Stimulated activated CD8-positive, alpha-beta memory T cell treated with anti-CD3 and anti-CD28 coated beads, Interleukin-7, amount 100 ng/mL, for 24 hours (primary cell): ENCODE measurements around the gene ARHGEF25.
"Not testable (repeated sequence)": the region's sequence is repeated elsewhere in the genome, so short reads cannot be mapped to it uniquely, and the experiment has no call there.

ENCODE experiments used
- DNase-seq: peaks from one replicate; pipeline ENCODE4 v3.0.0-alpha.2; 2020; ENCODE audit warnings: low read depth

ARHGEF25 gene

DNA sequence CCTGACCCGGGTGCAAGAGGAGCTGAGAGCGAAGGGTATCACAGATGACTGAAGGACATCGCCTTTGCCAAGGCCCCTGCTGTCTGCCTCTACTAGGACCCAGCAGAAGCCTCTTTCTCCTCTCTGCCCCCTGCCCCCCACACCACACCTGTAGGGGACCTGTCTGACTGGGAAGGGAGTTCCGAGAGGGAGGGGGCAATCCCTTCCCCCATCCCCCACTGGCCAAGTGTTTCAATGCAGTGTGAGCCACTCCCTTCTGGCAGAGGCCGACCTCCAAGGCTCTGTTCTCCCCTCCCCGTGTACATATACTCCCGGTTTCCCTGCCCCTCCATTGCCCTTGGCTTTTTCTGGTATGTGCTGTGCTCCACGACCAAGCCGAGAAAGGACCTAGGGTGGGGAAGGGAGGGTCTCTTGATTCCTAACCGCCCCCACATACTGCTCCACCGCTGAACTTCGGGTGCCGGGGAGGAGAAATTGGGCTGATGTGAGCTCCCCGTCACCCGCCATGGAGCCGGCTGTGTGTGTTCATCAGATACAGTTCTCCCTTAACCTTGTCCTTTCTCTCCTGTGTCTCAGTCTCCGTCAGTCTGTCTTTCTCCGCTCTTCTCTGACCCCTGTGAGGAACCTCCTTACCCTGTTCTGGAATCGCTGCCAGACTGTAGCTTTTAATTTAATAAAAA lies 2.0 kb upstream of the ARHGEF25 start:
- no peak for DNase-seq

DNA sequence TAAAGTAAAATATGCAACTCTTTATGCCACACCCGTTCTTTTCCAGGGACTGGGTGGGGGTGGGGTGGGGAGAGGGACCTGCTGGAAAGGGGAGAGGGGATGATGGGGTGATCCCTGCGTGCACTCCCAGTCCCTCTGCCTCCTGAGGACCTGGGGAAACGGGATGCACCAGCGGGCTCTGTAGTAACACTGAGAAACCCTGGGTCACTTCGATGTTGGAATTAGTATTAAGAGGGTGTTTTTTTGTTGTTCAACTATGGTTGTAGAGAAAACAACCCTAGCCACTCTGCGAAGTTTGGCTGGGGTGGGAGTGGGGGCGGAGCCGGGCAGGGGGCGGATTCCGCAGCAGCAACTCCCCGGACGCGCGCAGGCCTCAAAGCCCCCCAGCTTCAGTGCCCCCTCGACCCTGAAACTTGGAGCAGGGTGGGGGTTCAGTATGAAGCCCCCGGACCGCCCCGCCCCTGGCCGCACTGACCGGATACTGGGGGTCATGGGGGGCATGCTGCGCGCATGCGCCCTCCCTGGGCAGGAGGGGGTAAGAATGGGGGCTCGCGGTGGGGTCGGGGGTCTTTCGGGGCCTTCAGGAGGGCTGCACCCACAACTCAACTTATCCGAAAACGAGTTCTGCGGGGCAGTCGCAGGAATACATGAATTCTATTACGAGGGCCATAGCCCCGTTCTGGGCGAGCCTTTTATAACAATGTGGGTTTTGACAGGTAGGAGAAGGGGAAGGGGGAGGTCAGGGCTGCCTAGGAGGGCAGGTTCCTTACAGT lies 1.3 kb upstream of the ARHGEF25 start:
- DNase-seq: no peak

DNA sequence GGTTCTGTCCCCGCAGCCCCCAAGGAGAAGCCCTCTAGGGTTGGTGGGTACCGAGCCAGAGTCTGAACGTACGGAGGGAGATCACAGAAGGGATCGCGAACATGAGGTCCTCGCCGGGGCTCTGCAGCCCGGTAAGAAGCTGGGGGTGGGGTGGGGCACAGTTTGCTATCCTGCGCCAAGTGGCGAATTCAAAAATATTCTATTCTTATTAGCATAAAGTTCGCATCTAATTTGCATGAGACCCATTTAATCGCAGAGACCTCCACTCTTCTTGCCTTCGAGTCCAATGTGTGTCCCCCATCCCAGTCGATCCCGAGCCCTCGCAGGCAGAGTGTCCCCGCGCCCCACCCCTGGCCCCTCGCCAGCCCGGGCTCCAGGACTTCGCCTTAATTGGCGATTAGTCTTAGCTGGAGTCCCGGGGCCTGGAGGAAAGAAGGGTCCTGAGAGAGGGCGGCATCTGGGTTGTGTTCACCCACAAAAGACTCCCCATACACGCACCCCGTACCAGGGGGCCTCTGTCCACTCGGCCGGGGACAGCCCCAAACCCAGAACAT lies 604 bp upstream of the ARHGEF25 start:
- DNase-seq: no peak

DNA sequence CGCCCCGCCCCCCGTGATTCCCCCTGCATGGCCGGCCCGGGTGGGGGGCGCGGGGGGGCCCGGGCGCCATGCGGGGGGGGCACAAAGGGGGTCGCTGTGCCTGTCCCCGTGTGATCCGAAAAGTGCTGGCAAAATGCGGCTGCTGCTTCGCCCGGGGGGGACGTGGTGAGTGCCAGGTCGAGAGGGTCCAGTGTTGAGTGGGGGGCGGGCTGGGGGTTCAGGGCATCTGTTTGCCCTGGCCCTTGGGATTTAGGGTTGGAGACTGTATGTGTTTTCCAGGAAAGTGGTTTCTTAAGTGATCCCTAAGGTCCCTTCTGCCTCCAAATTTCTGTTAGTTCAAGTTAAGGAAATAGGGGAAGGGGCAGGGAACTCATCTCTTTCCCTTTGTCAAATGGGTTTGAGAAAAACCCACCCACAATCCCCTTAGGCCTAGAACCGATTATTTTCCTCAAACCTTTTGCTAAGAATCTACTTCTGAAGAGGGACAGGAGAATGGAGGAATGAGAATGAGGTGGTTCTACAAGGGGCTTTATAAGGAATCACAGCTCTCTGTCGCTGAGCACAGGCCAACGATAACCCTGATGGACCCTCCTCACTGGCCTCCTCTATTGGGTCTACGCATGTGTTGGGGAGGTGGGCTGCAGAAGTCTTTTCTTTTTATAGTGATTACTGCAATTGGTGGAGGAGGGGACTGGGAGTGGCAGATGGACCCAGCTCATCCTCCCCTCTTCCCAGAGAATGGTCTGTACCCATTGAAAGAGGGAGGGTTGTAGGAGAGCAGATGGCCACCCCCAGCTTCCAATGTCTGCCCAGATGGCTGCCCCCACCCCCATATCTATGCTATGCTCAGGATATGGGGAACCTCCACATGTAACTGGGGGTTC lies 834 bp downstream of the ARHGEF25 start:
- no peak for DNase-seq

DNA sequence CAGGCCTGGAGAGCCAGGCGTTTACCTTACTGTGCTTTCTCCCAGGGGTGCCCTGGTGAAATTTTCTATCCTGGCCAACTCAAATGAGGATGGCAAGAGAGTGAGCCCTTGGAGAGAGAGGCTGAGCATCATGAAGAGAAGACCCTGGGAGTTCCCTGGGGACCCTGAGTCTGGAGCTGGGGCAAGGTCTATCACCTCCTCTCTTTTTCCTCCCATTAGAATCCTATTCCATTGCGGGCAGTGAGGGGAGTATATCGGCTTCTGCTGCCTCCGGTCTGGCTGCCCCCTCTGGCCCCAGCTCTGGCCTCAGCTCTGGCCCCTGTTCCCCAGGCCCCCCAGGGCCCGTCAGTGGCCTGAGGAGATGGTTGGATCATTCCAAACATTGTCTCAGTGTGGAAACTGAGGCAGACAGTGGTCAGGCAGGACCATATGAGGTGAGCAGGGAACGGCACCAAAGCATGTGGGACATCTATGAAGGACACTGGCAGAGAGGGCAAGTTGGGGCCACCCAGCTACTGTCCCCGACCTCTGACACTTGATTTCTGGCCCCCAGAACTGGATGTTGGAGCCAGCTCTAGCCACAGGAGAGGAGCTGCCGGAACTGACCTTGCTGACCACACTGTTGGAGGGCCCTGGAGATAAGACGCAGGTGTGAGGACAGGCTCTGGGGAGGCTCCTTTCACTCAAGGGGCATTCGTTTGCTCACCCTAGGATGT lies 1.6 kb downstream of the ARHGEF25 start:
- no peak for DNase-seq

DNA sequence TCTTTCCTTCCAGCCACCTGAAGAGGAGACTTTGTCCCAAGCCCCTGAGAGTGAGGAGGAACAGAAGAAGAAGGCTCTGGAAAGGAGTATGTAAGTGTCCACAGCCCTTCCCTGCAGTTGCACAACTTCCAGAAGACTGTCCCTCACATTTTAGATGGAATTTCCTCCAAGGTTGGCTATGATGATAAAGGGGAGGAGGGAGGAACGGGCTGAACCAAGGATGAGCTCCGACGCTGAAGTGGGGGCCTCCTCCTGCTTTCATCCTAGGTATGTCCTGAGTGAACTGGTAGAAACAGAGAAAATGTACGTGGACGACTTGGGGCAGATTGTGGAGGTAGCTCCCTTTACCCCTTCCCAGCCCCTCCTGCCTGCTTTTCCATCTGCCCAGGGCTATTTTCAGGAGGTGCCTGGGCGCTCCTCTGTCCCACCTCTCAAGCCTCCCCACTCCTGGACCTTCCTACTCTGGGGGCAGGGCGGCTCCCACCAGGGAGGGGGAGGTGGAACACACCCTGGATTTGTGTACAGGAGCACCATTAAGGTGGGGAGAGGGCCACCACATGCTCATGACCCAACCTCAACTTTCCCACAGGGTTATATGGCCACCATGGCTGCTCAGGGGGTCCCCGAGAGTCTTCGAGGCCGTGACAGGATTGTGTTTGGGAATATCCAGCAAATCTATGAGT lies 2.3 kb downstream of the ARHGEF25 start:
- DNase-seq: no peak

DNA sequence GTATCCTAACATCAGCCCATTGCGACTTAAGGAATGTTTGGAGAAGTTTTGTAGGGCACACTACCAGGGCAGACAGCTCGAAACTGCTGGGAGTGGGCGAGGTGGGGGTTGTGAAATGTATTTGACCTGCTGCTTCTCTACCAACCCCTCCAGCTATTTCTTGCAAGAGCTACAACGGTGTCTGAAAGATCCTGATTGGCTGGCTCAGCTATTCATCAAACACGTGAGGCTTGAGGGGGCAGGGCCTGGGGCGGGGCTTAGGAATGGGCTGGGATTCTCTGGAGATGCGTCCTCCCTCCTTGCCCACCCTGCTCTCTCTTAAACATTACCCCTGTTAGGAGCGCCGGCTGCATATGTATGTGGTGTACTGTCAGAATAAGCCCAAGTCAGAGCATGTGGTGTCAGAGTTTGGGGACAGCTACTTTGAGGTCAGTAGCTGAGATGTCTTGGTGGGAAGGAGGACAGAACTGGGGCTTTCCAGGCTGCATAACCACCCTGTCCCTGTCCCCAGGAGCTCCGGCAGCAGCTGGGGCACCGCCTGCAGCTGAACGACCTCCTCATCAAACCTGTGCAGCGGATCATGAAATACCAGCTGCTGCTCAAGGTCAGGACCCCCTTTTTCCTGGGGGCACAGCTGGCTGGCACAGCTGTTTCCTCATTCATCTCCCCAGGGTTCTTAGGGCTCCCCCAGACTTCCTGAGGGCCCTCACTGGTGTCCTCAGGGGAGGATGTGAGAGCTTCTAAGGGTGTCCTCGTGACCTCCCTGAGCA lies 3.1 kb downstream of the ARHGEF25 start:
- no peak for DNase-seq

DNA sequence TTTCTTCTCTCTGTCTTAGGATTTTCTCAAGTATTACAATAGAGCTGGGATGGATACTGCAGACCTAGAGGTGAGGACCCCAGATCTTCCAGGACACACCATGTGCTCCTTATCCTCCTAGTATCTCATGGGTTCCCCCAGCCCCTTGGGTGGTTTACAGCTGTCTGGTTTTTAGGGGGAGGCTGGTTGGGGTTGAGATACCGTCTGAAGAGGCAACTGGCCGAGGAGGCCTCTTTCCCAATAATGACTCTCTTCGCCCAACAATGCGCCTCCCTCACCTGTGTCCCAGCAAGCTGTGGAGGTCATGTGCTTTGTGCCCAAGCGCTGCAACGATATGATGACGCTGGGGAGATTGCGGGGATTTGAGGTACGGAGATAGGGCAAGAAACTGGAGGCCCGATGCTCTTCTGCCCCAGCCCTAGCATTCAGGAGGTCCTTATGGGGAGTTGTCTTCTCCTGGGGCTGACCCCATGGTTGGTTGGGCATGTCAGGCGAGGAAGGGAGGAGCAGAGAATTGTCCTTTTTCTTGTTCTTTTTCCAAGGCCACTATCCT lies 3.8 kb downstream of the ARHGEF25 start:
- no peak for DNase-seq

DNA sequence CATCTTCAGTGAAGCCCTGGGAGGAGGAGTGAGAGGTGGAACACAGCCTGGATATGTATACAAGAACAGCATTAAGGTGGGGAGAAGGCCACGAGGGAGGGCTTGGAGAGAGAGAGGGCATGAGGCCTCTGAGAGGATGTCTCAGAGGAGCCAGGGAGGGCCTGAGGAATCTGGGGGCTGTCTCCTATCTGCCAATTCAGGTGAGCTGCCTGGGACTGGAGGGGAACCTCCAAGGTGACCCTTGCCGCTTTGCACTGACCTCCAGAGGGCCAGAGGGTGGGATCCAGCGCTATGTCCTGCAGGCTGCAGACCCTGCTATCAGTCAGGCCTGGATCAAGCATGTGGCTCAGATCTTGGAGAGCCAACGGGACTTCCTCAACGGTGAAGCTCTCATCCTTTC lies 4.4 kb downstream of the ARHGEF25 start:
- DNase-seq: no peak

DNA sequence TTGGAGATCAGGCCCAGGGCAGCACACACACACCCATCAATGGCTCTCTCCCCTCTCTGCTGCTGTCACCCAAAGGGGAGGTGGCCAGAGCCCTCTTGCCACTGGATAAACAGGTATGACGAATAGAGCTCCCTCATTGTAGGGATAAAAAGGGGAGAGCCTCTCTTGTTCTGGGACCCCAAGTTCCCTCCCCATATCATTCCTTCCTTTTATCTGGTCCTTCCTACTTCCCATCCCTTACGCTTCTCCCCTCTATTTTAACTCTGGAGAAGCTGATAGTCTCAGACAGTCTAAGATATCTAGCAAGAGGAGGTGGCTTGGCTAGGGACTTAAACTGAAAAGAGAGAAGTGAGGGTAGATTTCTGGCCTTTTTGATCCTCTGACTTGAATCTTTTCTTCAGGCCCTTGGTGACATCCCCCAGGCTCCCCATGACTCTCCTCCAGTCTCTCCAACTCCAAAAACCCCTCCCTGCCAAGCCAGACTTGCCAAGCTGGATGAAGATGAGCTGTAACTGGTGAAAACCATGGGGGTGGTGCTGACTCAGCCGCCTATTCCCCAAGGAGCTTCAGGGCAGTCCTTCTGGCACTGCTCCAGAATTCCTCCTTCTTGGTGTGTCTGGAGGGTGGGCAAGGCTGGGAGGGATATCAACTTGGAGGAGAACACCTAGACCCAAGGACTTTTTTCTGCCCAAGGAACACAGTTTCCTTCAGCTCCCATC lies 5.3 kb downstream of the ARHGEF25 start:
- no peak for DNase-seq

DNA sequence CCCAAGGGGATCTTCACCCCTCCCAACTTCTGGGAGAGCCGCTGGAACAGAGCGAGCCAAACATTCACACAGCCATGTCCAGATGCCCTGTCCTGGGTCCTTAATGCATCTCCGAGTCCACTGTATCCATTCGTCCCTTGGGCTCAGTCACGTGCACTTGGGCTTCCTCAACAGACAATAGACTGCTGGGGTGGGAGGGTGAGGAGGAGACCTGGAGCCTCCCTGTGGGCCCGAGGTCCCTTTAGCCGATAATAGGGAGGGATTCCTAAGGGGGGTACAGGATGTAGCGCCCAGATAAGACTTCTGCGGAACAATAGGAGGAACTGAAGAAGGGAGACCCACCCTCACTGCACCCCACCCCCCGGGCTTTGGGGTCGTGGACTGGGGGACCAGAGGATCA lies 6.7 kb downstream of the ARHGEF25 start:
- DNase-seq: no peak

DNA sequence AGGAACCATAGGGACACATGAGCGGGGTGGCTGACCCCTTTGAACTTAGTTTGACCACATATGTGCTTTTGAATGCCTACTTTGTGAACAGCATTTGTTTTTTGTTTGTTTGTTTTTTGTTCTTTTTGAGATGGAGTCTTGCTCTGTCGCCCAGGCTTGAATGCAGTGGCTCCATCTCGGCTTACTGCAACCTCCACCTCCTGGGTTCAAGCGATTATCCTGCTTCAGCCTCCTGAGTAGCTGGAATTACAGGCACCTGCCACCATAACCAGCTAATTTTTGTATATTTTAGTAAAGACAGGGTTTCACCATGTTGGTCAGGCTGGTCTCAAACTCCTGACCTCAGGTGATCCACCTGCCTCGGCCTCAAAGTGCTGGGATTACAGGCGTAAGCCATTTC lies 7.2 kb downstream of the ARHGEF25 start:
- not testable (repeated sequence) for DNase-seq

DNA sequence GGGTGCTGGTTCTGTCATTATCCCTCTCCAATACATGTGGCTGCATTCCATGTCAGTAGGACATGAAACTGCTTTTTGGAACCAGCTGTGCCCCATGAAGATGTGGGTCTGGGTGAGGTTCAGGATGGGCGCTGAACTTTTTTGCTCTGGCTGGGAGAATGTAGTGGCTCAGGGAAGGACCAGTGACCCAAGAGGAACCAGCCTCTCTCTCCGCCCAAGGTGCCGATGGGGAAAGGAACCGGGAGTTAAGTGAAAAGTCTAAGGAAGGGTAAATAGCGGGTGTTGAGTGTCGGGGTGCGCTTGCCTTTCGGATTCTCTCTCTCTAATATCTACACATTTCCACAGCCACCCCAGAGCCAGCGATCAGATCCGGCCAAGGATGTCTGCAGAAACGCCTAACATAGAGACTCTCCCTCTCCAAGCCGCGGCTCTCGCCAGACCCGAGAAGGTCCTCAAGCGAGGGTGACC lies 7.8 kb downstream of the ARHGEF25 start:
- DNase-seq: no peak

DNA sequence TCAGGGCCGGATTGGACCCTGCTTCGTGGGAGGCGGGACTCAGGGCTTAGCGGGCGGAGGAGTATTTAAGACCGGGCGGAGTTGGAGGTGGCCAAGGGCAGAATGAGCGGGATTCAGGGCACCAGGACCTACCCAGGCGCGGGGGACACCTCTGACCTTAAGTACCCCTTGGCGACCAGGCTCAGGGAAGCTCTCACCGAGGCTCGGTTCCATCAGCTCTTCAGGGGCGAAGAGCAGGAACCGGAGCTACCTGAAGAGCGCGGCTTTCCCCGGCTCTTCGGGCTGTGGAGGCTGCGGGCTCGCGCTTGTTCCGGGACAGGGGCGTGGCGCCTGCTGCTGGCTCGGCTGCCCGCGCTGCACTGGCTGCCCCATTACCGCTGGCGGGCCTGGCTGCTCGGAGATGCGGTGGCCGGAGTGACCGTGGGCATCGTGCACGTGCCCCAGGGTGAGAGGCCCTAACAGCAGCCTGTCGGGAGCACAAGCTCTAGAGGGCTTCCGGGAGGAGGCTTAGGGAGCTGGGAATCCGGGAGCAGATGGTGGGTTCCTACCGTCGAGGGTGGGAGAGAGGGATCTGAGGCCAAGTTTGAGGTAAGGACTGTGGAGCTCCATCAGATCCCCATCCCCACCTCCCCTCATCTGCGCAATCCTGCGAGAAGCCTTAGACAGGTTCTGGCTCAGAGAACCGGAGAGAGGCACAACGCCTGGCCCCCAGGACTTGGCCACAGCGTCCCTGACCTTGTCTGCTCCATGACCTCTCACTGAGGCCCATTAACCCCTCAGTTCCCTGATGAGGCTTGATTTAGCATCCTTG lies 8.4 kb downstream of the ARHGEF25 start:
- no peak for DNase-seq

DNA sequence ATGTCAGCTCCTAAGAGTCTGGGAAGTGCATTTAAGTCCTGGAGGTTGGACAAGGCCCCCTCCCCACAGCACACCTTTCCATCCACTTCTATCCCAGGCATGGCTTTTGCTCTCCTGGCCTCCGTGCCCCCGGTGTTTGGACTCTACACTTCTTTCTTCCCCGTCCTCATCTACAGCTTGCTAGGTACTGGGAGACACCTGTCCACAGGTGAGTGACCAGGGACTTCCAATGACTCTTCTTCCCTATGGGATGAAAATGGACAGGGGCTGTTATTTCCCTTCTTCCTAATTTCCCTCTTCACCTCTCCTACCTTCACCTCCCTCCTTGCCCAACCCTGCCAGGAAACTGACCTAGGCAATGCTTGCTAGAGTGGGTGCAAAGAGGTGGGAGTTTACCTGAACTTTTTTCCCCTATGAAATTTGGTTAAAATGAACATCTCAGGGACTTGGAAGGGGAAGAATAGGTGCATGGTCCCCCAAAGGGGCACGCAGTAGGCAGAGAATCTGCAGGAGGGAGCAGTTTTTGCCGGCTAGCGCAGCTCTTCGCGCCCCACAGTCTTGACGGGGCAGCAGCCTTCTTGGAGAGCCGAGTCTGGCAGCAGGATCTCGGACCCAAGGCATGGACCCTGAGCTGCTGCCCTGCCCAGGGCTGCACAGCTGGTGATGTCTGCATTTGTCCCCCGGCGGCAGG lies 9.2 kb downstream of the ARHGEF25 start:
- no peak for DNase-seq

DNA sequence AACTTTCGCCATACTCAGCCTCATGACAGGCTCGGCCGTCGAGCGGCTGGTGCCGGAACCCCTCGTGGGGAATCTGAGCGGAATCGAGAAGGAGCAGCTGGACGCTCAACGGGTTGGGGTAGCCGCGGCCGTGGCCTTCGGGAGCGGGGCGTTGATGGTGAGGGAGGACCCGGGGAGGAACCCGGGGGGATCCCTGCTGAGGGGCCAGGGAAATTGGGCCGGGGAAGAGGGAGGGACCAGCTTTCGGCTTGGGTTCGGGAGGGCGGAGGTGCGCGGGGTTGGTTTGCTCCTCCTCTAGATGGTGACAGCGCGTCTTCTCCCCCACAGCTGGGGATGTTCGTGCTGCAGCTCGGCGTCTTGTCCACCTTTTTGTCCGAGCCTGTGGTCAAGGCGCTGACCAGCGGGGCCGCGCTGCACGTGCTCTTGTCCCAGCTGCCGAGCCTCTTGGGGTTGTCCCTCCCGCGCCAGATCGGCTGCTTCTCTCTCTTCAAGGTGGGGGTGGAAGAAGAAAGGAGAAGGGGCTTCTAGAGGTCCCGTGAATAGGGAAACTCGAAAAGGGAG lies 9.8 kb downstream of the ARHGEF25 start:
- no peak for DNase-seq

DNA sequence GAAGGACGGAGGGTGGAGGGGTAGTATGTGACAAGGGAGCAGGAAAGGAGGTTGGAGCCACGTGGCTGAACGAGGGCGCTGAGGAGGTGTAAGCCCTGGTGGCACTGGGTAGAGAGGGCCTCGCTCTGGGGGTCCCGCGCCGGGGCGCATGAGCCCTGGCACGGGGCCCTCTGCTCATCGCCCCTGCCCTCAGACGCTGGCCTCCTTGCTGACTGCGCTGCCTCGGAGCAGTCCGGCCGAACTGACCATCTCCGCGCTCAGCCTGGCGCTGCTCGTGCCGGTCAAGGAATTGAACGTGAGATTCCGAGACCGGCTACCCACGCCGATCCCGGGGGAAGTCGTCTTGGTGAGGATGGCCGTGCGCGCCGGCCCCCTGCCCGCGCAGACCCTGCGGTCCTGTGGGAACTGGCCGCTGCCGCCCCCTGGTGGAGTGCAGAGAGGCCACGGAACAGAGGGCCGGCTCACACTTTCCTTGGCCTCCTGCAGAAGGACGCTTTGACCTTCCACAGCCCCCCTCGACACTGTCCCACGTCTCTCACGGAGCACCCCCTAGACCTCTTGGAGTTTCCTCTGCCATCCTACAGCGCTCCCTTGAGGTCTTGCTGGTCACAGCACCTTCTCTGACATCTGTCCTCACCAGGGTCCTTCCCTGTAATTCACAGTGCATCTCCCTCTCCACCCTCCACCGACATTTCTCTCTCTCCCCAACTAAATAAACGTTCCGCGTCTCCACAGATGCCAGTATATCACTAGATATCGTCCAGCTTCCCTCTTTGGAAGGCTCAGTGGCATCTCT lies 10.5 kb downstream of the ARHGEF25 start:
- no peak for DNase-seq
